Measurements from ENCODE around the gene CLEC16A.
"Not testable (repeated sequence)": the region's sequence is repeated elsewhere in the genome, so short reads cannot be mapped to it uniquely, and the experiment has no call there.

The CLEC16A gene

GRCh38 chr16:10966559-10966958, 22.2 kb downstream of the CLEC16A start:
- DNase-seq: not testable (repeated sequence)

GRCh38 chr16:10967986-10968385, 23.6 kb downstream of the CLEC16A start:
- DNase-seq: no peak

GRCh38 chr16:10968498-10968897, 24.1 kb downstream of the CLEC16A start:
- DNase-seq: no peak

- DNase-seq: no peak
Measured at GRCh38 chr16:10969615-10970014, 25.3 kb downstream of the CLEC16A start.

GRCh38 chr16:10970065-10970464, 25.7 kb downstream of the CLEC16A start:
- DNase-seq: no peak

GRCh38 chr16:10971560-10971961, 27.2 kb downstream of the CLEC16A start:
- no peak for DNase-seq

- DNase-seq: no peak
Measured at GRCh38 chr16:10972108-10972818, 27.9 kb downstream of the CLEC16A start.

GRCh38 chr16:10972819-10973464, 28.6 kb downstream of the CLEC16A start:
- no peak for DNase-seq

- DNase-seq: no peak
Measured at GRCh38 chr16:10976634-10977033, 32.3 kb downstream of the CLEC16A start.

GRCh38 chr16:10978124-10978523, 33.8 kb downstream of the CLEC16A start:
- no peak for DNase-seq

GRCh38 chr16:10978871-10979446, 34.6 kb downstream of the CLEC16A start:
- no peak for DNase-seq

- no peak for DNase-seq
Measured at GRCh38 chr16:10979717-10980601, 35.6 kb downstream of the CLEC16A start.

- no peak for DNase-seq
Measured at GRCh38 chr16:10980813-10981212, 36.4 kb downstream of the CLEC16A start.

- no peak for DNase-seq
Measured at GRCh38 chr16:10981697-10982216, 37.4 kb downstream of the CLEC16A start.

GRCh38 chr16:10982465-10983150, 38.2 kb downstream of the CLEC16A start:
- DNase-seq: no peak

- DNase-seq: no peak
Measured at GRCh38 chr16:10983159-10983558, 38.8 kb downstream of the CLEC16A start.

GRCh38 chr16:10984509-10984908, 40.1 kb downstream of the CLEC16A start:
- no peak for DNase-seq

GRCh38 chr16:10987361-10988163, 43.2 kb downstream of the CLEC16A start:
- DNase-seq: no peak

GRCh38 chr16:10988164-10988803, 43.9 kb downstream of the CLEC16A start:
- DNase-seq: no peak

GRCh38 chr16:10988879-10989278, 44.5 kb downstream of the CLEC16A start:
- no peak for DNase-seq

GRCh38 chr16:10989559-10989958, 45.2 kb downstream of the CLEC16A start:
- DNase-seq: no peak

Data from activated gamma-delta T cell (primary cell).